Endothelial cell of umbilical vein (primary cell): ENCODE results near the gene C11orf71.

Experiments
- EZH2 ChIP-seq: IDR thresholded peaks from 2 replicates; pipeline ENCODE4 v1.6.1; 2012; ENCODE audit warnings: borderline replicate concordance, low read depth, mild to moderate bottlenecking, moderate library complexity, low read length, inconsistent platforms; ENCODE audit not compliant: severe bottlenecking
- GATA2 ChIP-seq: IDR thresholded peaks from 2 replicates; pipeline ENCODE4 v1.7.0; 2011; ENCODE audit warnings: low read depth, mild to moderate bottlenecking, moderate library complexity, mixed read lengths, low read length; ENCODE audit not compliant: insufficient read length, insufficient read depth
- POLR2A ChIP-seq: IDR thresholded peaks from 2 replicates; pipeline ENCODE4 v1.6.1; 2012; ENCODE audit warnings: low read depth, mild to moderate bottlenecking, control low read depth, low read length
- TF ChIP-seq, protein P1 (sequence below), 2 donors: IDR thresholded peaks; 1 replicate in 1 of 2; 2 replicates in 1 of 2; pipeline ENCODE4 v1.5.1; 2011; ENCODE audit warnings: low read length in 2 of 2, mild to moderate bottlenecking in 2 of 2, moderate library complexity in 2 of 2, control low read depth in 1 of 2, inconsistent platforms in 1 of 2, low read depth in 1 of 2; ENCODE audit not compliant: insufficient read depth in 1 of 2; ENCODE audit errors: extremely low read depth in 1 of 2

DNA sequence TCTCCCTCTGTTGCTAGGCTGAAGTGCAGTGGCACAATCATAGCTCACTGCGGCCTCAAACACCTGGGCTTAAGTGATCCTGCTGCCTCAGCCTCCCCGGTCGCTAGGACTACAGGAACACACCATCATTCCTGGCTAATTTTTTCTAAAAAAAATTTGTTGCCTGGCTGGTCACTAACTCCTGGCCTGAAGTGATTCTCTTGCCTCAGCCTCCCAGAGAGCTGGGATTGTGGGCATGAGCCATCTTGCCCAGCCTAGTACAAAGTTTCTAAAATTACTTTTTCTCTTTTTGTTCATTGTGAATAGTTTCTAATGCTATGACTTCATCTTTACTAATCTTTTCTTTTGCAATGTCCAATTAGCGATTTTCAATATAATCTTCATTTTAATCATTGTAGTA, 12.6 kb upstream of the C11orf71 start:
- TF ChIP-seq, protein P1, sequence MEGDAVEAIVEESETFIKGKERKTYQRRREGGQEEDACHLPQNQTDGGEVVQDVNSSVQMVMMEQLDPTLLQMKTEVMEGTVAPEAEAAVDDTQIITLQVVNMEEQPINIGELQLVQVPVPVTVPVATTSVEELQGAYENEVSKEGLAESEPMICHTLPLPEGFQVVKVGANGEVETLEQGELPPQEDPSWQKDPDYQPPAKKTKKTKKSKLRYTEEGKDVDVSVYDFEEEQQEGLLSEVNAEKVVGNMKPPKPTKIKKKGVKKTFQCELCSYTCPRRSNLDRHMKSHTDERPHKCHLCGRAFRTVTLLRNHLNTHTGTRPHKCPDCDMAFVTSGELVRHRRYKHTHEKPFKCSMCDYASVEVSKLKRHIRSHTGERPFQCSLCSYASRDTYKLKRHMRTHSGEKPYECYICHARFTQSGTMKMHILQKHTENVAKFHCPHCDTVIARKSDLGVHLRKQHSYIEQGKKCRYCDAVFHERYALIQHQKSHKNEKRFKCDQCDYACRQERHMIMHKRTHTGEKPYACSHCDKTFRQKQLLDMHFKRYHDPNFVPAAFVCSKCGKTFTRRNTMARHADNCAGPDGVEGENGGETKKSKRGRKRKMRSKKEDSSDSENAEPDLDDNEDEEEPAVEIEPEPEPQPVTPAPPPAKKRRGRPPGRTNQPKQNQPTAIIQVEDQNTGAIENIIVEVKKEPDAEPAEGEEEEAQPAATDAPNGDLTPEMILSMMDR (IDR thresholded peaks at IDR 0.05; ENCODE audit: extremely low read depth in 1 of 2, insufficient read depth in 1 of 2, low read depth in 1 of 2, low read length in 2 of 2), result no peak
- TF ChIP-seq EZH2, result no peak
- TF ChIP-seq GATA2, result no peak
- no peak for TF ChIP-seq POLR2A
